Stimulated activated CD4-positive, alpha-beta T cell treated with anti-CD3 and anti-CD28 coated beads, TNF-alpha, amount 100 ng/mL, for 1 hour (primary cell): Measurements from ENCODE around the gene RRP1.
"Not testable (repeated sequence)": the region's sequence is repeated elsewhere in the genome, so short reads cannot be mapped to it uniquely, and the experiment has no call there.

ENCODE experiments used
- DNase-seq, 3 donors: peaks; one replicate each; pipeline ENCODE4 v3.0.0-alpha.2; 2020; ENCODE audit warnings: low read depth in 3 of 3, low spot score in 1 of 3

Gene RRP1

GRCh38 chr21:43815991-43816390 is 26.6 kb downstream of the RRP1 start:
- DNase-seq: no peak

DNA sequence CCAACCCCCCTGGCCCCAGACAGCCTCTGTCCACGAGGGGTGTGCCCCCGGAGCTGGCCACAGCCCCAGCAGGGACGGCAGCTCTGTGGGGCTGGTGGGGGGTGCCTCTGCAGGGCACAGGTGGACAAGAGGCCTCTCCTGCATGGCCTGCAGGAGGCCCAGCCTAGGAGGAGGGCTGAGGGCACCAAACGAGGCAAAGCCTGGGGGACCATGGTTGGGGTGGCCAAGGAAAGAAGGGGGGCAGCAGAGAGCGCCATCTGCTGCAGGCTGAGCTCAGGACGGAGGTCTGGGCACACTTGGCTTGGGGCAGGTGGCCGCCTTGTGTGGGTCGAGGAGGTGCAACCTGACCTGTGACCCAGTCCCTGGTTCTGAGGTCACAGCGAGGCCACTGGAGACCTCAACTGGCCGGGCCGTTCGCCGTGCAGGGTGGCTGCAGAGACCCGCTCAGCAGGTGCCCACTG is 27.3 kb downstream of the RRP1 start:
- DNase-seq: no peak

DNA sequence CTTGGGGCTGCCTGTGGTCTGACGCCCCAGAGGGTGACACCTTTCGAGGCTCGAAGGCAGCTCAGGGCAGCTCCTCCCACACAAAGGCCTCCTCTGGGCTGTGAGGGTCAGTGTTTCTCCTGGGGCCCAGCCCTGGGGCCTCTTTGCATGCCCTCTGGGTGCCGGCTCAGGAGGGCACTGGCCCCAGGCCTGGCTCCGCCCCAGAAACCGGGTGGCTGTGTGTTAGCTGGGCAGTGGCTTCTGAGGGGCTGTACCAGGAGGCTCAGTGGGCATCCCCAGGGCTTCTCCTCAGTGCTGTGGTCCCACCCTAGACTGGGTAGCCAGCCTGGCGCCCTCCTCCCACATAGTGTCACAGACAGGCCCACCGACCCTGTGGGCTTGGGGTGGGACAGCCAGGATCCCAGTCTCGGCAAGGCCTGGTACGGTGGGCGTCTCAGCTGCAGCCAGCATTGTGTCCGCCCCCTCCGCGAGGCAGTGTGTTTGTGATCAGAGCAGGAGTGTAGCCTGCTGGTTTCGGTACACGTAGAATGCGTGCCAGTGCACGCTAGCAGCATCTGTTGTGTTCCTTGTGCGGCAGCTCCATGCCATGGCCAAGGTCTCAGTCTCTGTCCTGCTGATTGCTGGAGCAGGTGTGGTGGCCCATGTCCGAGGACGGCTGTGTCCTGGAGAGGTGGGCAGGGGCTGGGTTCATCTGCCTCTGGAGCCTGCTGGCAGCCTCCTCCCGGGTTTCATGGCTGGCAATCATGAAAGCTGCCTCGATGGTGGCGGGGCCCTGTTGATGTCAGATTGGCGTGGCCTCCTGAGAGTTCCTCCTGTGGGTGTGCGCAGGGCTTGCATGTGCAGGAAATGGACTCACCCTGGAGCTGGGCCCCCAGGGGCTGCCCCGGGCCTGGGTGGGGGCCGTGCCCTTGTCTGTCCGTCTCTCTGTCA is 28.0 kb downstream of the RRP1 start:
- no peak for DNase-seq

DNA sequence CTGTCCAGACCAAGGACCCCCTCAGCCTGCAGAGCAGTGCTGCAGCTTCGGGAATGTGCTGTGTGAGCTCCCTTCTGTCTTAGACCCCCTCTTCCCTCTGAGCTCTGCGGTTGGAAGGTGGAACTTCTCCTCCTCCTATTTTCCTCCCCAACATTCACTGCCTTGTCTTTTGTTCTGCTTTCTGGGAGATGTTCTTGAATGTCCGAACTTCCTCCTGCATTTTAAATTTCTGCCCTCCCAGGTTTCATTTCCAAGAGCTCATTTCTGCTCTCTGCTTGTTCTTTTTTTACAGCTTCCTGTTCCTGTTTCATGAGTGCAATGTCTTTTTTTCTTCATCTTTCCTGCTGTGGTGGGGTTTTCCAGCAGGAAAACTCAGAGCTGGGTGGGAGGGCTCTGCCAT is 29.3 kb downstream of the RRP1 start:
- no peak for DNase-seq

DNA sequence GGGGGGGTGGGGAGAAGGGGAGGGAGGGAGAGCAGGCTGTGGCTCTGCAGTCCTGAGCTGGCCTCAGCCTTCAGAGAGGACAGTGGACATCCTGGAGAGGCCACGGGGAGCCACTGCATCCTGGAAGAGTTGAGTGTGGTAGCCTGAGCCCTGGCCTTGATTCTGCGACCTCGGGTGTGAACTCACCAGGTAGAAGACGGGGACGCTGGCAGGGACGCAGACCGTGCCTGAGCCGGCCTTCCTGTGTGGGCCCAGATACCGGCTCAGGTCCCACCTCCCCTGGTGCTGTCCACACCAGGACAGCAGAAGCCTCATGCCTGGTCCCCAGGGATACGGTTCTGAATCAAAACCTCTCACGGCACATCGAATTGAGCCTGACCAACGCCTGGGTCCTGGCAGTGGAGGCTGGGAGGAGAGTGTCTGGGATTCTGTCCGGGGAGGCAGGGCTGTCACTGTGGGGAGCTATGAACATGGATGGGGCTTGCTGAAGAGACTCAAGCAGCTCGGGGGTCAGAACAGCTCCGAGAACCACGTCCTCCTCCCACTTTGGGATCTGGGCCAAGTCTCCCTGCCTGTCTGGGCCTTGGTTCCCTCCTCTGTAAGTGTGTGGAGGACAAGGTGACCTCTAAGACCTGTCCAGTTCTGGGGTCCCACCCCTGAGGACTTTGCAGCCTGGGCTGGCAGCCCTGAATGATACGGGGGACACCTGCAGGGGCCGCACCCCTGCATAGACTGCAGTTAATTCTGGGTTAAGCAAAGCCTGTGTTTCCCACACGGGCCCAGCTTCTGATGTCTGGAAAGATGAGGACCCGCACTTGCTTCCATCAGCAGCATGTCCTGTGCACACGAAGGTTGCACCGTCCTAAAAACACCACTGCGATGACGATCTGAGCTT is 30.4 kb downstream of the RRP1 start:
- no peak for DNase-seq

GRCh38 chr21:43820466-43820865 is 31.1 kb downstream of the RRP1 start:
- no peak for DNase-seq

- not testable (repeated sequence) for DNase-seq
Observed at GRCh38 chr21:43822166-43822565, 32.8 kb downstream of the RRP1 start.

DNA sequence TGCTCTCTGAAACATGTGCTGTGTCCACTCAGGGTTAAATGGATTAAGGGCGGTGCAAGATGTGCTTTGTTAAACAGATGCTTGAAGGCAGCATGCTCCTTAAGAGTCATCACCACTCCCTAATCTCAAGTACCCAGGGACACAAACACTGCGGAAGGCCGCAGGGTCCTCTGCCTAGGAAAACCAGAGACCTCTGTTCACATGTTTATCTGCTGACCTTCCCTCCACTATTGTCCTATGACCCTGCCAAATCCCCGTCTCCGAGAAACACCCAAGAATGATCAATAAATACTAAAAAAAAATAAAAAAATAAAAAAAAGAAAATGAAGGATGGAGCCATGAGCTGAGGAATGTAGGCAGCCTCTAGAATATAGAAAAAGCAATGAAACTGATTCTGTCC is 33.4 kb downstream of the RRP1 start:
- DNase-seq: not testable (repeated sequence)

- no peak for DNase-seq
Observed at GRCh38 chr21:43824333-43825241, 35.2 kb downstream of the RRP1 start.

- DNase-seq: no peak
Observed at GRCh38 chr21:43825242-43825935, 36.0 kb downstream of the RRP1 start.

DNA sequence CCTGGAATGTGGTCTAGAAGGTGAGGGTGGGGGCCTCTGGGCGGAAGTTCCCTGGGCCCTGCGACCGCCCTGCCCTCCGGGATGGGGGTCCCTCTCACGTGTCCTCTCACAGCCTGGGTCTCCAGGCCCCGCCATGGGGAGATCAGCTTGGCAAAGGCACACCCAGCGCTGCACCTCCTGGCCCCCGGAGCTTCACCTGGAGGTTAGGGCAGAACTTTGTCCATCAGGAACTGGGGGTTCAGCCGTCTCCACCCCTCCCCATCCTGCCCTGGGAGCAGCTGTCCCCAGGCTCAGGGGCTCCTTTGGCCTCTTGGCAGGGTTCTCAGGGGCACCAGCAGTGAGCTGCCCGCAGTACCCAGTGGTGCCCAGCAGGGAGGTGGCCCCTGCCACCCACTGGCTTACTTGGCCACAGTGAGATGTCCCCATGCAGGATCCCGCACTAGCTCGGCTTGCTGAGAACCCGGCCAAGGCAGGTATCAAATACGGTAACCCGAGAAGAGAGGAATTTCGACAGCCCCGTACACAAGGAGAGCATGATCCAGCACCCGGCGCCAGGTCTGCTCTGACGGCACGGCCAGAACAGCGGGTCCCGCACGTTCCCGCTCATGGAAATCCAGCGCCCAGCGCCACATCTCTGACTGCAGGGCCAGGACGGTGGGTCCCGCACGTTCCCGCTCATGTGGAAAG is 36.7 kb downstream of the RRP1 start:
- DNase-seq: no peak

GRCh38 chr21:43826623-43826974 is 37.2 kb downstream of the RRP1 start:
- DNase-seq: no peak

DNA sequence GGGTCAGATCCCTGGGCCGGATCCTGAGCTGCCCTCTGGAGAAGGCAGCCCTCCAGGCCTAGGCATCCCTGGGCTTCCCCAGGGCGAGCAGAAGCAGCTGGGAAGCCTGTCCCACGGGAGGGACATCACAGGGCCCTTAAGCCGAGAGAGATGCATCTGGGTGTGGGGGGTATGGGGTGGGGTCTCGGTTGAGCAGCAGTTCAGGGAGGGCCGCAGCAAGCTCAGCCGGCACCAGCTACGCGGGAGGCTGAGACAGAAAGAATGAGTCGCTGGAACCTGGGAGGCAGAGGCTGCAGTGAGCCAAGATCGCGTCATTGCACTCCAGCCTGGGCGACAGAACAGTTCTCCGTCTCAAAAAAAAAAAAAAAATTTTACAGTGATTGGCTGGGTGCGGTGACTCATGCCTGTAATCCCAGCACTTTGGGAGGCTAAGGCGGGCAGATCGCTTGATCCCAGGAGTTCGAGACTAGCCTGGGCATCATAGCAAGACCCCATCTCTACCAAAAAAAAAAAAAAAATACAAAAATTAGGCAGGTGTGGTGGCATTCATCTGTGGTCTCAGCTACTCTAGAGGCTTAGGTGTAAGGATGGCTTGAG is 37.7 kb downstream of the RRP1 start:
- DNase-seq: no peak

DNA sequence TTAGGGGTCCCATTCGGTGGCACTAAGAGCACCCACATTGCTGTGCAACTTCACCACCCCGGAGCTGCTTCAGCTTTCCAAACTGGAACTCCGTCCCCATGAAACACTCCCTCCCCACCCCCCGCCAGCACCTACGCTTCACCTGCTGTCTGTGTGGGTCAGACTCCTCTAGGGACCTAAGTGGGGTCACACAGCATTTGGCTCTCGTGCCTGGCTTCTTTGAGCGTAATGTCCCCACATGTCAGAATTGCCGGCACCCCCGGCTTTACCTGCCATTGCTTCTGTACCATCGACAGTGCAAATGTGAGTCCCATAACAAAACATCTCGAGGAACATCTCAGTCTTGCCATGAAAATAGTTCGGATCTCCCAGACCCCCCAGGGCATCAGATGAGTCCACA is 39.8 kb downstream of the RRP1 start:
- no peak for DNase-seq

DNA sequence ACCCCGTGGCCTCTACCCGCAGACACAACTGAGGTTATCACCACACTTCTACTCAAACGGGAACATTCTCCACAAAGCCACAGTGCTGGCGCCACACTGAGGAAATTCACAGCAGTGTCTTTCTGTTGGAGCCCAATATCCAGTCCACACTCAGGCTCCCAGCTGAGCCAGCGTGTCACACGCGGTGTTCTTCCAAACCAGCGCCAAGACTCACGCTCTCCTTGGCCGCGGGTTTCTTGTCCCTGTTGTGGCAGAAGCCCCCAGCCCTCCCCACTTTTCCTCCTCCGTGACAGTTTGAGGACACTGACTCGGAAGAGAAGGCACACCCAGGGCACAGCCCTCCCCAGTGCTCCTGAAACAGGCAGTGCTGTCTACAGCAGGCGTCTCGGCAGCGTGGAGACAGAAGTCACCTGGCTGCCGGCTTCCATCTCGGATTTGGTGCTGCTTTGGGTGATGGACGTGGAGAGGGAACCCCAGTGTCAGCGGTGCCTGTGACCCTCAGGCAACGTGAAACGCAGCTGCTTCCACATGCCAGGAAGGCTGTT is 40.3 kb downstream of the RRP1 start:
- DNase-seq: no peak

DNA sequence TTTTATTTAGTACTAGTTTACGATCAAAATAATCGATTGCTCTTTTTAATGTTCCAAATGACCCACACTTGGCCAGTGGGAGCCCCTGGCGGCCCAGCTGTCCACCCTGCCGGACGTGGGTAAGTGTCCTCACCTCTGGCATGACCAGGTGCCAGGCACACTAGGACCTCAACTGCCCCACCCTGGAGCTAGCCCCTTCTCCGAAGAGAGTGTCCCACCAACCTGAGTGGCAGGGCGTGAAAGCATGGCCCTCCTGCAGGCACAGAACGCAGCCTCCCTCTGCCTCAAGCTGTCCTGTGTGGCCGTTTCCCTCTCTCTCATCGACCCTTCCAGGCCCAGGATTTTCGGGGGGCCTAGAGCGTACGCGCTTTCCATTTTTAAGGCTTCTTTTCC is 42.8 kb downstream of the RRP1 start:
- DNase-seq: no peak

- DNase-seq: no peak
Observed at GRCh38 chr21:43832648-43833047, 43.3 kb downstream of the RRP1 start.

DNA sequence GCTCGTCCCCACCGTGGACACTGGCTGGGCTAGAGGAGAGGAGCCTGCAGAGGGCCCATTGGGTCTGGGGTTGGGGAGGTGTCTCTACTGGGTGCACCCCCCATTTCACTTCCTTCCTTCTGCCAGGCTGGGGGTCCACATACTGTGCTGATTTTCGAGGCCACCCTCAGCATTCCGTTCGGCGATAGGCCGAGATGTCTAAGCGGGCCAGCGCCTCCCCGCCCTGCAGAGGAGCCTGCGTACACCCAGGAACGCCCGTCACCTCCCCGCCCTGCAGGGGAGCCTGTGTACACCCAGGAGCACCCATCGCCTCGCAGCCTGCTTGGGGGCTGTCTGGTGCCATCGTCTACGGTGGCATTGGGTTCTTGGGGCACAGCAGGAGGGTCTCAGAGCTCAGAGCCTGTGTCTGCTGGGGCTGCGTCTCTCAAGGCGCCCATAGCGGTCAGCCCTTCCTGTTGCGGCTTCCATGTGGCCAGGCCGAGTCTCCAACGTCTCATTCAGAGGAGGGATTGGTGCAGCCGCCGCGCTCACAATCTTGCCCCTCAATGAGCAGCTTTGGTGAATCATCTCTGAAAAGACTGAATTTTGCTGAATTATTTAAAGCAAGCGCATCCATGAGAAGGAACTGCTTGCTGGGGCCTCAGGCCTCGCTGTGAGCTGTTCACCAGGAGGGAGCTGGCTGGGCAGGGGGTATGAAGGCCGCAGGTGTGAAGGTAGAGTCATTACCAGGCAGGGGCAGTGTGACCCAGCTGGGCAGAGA is 44.9 kb downstream of the RRP1 start:
- DNase-seq: no peak
